Glutamatergic neuron (in vitro differentiated cells): Measurements from ENCODE around the gene SPATA9. TPM values are rescaled to one million over a fixed set of nuclear protein-coding genes. Genes with fewer than 3 reads are reported as not detected.

Experiments
- DNase-seq: peaks from one replicate; pipeline ENCODE4 v3.0.0; 2022
- H3K27ac Mint-ChIP-seq: one replicate; pipeline ENCODE4 v1.8.0; 2020; ENCODE audit warnings: mild to moderate bottlenecking, mixed read lengths, inconsistent platforms; ENCODE audit not compliant: unreplicated experiment
- H3K27me3 Mint-ChIP-seq: one replicate; pipeline ENCODE4 v1.8.0; 2020; ENCODE audit warnings: mild to moderate bottlenecking, moderate library complexity, mixed read lengths, inconsistent platforms; ENCODE audit not compliant: unreplicated experiment
- H3K36me3 Mint-ChIP-seq: one replicate; pipeline ENCODE4 v1.8.0; 2020; ENCODE audit warnings: mild to moderate bottlenecking, mixed read lengths, inconsistent platforms; ENCODE audit not compliant: unreplicated experiment
- H3K4me1 Mint-ChIP-seq: one replicate; pipeline ENCODE4 v1.8.0; 2020; ENCODE audit warnings: mild to moderate bottlenecking, low read depth, mixed read lengths, inconsistent platforms; ENCODE audit not compliant: unreplicated experiment
- H3K4me3 Mint-ChIP-seq: one replicate; pipeline ENCODE4 v1.8.0; 2020; ENCODE audit warnings: mild to moderate bottlenecking, mixed read lengths, inconsistent platforms; ENCODE audit not compliant: unreplicated experiment
- H3K9me3 Mint-ChIP-seq: one replicate; pipeline ENCODE4 v1.8.0; 2020; ENCODE audit warnings: mild to moderate bottlenecking, moderate library complexity, mixed read lengths, inconsistent platforms; ENCODE audit not compliant: unreplicated experiment
- total RNA-seq: library from RNA; stranded (reverse); fragmentation: NEBNext Ultra II Directional; extraction: Animal tissue kit (Norgen Biotek cat#: 25700); gene quantifications from one replicate; pipeline ENCODE4 v1.2.1, GENCODE V29; 2021; ENCODE audit not compliant: unreplicated experiment
- TF ChIP-seq, protein P1 (sequence below): fragments of 200-600 bp; sonication (generic); IDR thresholded peaks from one replicate; pipeline ENCODE4 v1.5.0; 2021; ENCODE audit not compliant: partially characterized antibody, unreplicated experiment

The SPATA9 gene
- total RNA-seq, 1 donor from 2014 or later, result not detected

DNA sequence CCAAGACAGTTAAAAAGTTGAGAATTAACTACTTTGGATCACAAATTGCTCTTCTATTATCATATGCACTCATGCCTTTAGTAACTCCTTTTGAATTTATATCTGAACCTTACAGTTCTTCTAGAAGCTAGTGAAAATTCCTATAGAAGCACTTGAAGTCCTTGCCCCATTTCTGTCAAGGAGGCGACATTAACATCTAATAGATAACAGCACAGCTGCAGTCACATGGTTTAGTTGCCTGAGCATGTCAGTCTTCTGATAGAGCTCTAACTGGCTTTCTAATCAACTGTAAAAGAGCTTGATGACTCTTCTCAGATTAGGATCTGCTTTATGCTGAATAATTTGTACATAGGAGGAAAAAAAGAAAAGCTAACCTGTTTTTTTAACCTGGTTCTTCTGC, 27.2 kb downstream of the SPATA9 start:
- TF ChIP-seq, protein P1, sequence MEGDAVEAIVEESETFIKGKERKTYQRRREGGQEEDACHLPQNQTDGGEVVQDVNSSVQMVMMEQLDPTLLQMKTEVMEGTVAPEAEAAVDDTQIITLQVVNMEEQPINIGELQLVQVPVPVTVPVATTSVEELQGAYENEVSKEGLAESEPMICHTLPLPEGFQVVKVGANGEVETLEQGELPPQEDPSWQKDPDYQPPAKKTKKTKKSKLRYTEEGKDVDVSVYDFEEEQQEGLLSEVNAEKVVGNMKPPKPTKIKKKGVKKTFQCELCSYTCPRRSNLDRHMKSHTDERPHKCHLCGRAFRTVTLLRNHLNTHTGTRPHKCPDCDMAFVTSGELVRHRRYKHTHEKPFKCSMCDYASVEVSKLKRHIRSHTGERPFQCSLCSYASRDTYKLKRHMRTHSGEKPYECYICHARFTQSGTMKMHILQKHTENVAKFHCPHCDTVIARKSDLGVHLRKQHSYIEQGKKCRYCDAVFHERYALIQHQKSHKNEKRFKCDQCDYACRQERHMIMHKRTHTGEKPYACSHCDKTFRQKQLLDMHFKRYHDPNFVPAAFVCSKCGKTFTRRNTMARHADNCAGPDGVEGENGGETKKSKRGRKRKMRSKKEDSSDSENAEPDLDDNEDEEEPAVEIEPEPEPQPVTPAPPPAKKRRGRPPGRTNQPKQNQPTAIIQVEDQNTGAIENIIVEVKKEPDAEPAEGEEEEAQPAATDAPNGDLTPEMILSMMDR, result no peak
- no peaks in the 10 kb centered on the region for H3K9me3 Mint-ChIP-seq
- no peaks in the 10 kb centered on the region for H3K36me3 Mint-ChIP-seq
- no peaks in the 10 kb centered on the region for H3K4me1 Mint-ChIP-seq
- H3K27me3 Mint-ChIP-seq, result no peaks in the 10 kb centered on the region
- no peak for DNase-seq
- H3K4me3 Mint-ChIP-seq, result no peak overlapping the region
- H3K27ac Mint-ChIP-seq, result no peak overlapping the region

DNA sequence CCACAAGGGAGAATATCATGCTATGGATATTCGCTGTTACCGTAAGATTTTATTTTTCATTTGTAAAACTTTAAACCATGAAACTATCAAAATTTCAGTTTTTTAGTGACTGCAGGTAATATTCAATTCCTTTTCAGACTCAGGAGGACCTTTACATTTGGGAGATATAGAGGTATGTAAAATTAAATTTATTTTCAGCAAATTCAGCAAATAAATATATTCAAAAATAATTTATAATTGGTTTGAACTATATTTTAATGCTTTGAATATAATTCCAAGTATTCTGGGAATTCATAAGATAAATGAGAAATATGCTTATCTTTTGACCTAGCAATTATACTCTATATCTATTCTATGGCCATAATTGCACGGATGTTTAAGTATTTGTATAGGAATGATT, 28.6 kb downstream of the SPATA9 start:
- no peak overlapping the region for H3K27ac Mint-ChIP-seq
- H3K27me3 Mint-ChIP-seq, result no peaks in the 10 kb centered on the region
- TF ChIP-seq, protein P1, result no peak

DNA sequence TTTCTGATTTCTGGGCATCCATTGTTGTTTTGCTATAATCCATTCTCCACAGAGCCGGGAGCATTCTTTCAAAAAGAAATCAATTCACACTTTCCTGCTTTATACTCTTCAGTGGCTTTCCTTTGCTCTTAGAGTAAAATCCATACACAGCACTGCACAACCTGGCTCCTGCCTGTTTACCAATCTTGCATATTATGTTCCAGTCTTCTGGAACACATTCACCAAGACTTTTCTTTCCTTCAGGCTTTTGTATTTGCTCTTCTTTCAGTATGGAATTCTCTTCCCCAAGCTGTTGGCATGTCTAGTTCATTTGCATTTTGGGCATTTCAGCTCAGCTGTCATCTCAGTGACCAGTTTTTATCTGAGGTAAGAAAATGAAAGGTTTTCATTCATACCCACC, 29.9 kb downstream of the SPATA9 start:
- no peak for DNase-seq
- H3K9me3 Mint-ChIP-seq, result no peaks in the 10 kb centered on the region
- H3K27me3 Mint-ChIP-seq, result no peaks in the 10 kb centered on the region
- TF ChIP-seq, protein P1, result no peak
- H3K36me3 Mint-ChIP-seq, result no peaks in the 10 kb centered on the region
- no peak overlapping the region for H3K27ac Mint-ChIP-seq
- no peaks in the 10 kb centered on the region for H3K4me1 Mint-ChIP-seq
- no peak overlapping the region for H3K4me3 Mint-ChIP-seq

More for the DNA sequence above, 28.6 kb downstream of the SPATA9 start:
- Mint-ChIP-seq H3K4me1 (no peaks in the 10 kb centered on the region), H3K4me3 (no peak overlapping the region), H3K9me3 (no peaks in the 10 kb centered on the region), H3K36me3 (no peaks in the 10 kb centered on the region)
- no peak for DNase-seq

DNA sequence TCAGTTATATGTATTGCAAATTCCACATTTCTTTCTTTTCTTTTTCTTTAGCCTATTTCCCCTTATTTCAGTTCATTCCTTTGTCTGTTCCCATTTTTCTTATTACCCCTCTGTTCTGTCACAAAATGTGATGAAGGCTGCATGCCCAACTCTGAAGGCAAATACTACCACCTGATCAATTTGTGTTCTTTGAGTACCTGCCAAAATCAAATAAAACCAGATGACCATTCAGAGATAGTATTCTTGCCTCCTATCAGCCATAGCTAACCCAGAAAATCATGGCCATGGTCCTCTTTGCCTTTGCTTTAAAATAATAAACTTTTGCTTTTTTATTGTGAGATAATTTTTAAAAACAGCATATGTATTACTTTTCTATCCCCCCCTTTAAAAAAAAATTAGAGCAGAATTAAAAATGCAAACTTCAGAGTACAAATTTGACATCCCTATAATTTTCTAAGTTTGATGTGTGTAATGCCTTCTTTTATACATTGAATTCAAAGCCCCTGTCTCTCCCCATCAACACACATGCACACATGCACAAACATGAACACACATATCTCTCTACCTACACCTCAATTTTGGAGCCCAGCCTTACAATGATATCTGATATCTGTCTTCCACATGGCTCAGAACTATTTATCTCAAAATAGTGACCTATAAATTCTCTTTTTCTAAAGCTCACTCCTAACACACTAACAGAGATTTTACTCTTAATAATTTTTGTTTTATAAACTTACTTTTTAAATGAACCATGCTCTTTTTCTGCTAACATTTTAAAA, 32.8 kb downstream of the SPATA9 start:
- Mint-ChIP-seq H3K36me3 (no peaks in the 10 kb centered on the region), H3K27ac (no peak overlapping the region), H3K27me3 (no peaks in the 10 kb centered on the region), H3K4me3 (no peak overlapping the region), H3K4me1 (no peaks in the 10 kb centered on the region), H3K9me3 (no peaks in the 10 kb centered on the region)
- DNase-seq, result no peak
- TF ChIP-seq, protein P1, result no peak

DNA sequence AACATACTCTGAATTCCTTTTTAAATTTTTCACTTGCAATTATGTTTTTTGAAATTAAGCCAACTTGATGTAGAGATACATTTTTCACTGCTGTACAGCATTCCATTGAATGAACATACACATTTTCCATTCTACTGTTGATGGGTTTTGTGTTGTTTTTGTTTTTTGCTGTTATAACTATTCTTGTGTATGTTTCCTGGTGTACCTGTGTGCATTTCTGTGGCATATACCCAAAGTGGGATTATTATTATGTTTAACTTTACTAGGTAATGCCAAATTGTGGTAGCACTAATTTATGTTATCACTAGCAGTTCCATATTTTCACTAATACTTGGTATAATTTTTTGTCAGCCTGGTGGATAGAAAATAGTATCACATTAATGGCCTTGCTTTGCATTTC, 33.5 kb downstream of the SPATA9 start:
- Mint-ChIP-seq H3K27me3 (no peaks in the 10 kb centered on the region), H3K4me3 (no peak overlapping the region), H3K36me3 (no peaks in the 10 kb centered on the region), H3K27ac (no peak overlapping the region), H3K9me3 (no peaks in the 10 kb centered on the region), H3K4me1 (no peaks in the 10 kb centered on the region)
- no peak for DNase-seq
- TF ChIP-seq, protein P1, result no peak
